K562 (cell line): ENCODE measurements around the gene GRPEL2. TPM values are rescaled to one million over a fixed set of nuclear protein-coding genes. Genes with fewer than 3 reads are reported as not detected.

Experiments used
- ATAC-seq: fragments of 200-7000 bp; cut with Tn5 transposase; 3 replicates; pipeline ENCODE4 v1.9.1; 2020; ENCODE audit warnings: moderate library complexity
- BruUV-seq: library from RNA; stranded (reverse); fragments of 400-500 nt; replicated peaks from 2 replicates; lab custom pipeline; 2021; lab: Mats Ljungman, UMichigan
- CTCF ChIA-PET: fragments of 300-600 bp; formaldehyde crosslinking; extraction: SDS; loops from one replicate; lab custom pipeline; 2021; ENCODE audit warnings: low intra/inter-chr PET ratio; lab: Yijun Ruan, JAX
- POLR2A ChIA-PET: fragments of 300-600, 350-650 bp; sonication (Branson Sonifier 250); formaldehyde crosslinking; extraction: SDS; loops from one replicate; lab custom pipeline; 2021; ENCODE audit warnings: antibody characterized with exemption, inconsistent platforms; lab: Yijun Ruan, JAX
- DNase-seq, 4 experiments: peaks; one replicate each; pipeline versions ENCODE4 v3.0.0 to v3.0.0-alpha.2; 2011 to 2018; ENCODE audit warnings: low spot score in 3 of 4, mixed read lengths in 3 of 4; ENCODE audit errors: extremely low read depth in 1 of 4
- FAIRE-seq: peaks from 2 replicates; lab custom pipeline; 2011; peaks lifted over from hg19 to GRCh38; lab: Jason Lieb, UNC
- H2AFZ ChIP-seq: 2 replicates; pipeline ENCODE4 v1.6.0; 2011; ENCODE audit warnings: low read depth, low read length, control low read depth, inconsistent platforms
- H3K27ac ChIP-seq: fragments of 200-600 bp; 3 replicates; pipeline ENCODE4 v1.8.0; 2011; ENCODE audit warnings: low read depth, mild to moderate bottlenecking, control low read depth, inconsistent platforms, low read length, moderate library complexity, mixed read lengths; ENCODE audit errors: extremely low read depth
- H3K27me3 ChIP-seq, 2 experiments: fragments of 300-600 bp in 1 of 2; 2 replicates in 1 of 2; 3 replicates in 1 of 2; pipeline versions ENCODE4 v1.6.0 to v1.8.0; 2011; ENCODE audit warnings: inconsistent platforms in 2 of 2, low read length in 2 of 2, mild to moderate bottlenecking in 1 of 2, mixed read lengths in 1 of 2, moderate library complexity in 1 of 2; ENCODE audit not compliant: control insufficient read depth in 2 of 2, insufficient read depth in 2 of 2
- H3K36me3 ChIP-seq: fragments of 300-600 bp; 3 replicates; pipeline ENCODE4 v1.8.0; 2011; ENCODE audit warnings: mild to moderate bottlenecking, low read length, inconsistent platforms; ENCODE audit not compliant: control insufficient read depth, insufficient read depth
- H3K4me1 ChIP-seq, 2 experiments: fragments of 200-600 bp in 1 of 2; replicated peaks in 1 of 2; 2 replicates in 1 of 2; 3 replicates in 1 of 2; pipeline versions ENCODE4 v1.5.1 to v1.8.0; 2011; ENCODE audit warnings: inconsistent platforms in 2 of 2, low read length in 2 of 2, mild to moderate bottlenecking in 1 of 2, mixed read lengths in 1 of 2, moderate library complexity in 1 of 2; ENCODE audit not compliant: control insufficient read depth in 2 of 2, insufficient read depth in 2 of 2
- H3K4me2 ChIP-seq: 2 replicates; pipeline ENCODE4 v1.6.1; 2011; ENCODE audit warnings: low read length, control low read depth, inconsistent platforms, mixed read lengths; ENCODE audit not compliant: insufficient read depth
- H3K4me3 ChIP-seq: fragments of 200-600 bp; sonication (generic), shearing (Covaris generic); 2 replicates; pipeline ENCODE4 v1.5.1; 2016; ENCODE audit warnings: control low read depth, inconsistent platforms
- H3K79me2 ChIP-seq: fragments of 200-600 bp; 3 replicates; pipeline ENCODE4 v1.8.0; 2011; ENCODE audit warnings: low read length, inconsistent platforms; ENCODE audit not compliant: control insufficient read depth, insufficient read depth
- H3K9ac ChIP-seq, 2 experiments: 2 replicates each; pipeline versions ENCODE4 v1.6.0 to v1.6.1; 2011; ENCODE audit warnings: low read depth in 2 of 2, low read length in 2 of 2, control low read depth in 1 of 2, inconsistent platforms in 1 of 2, mild to moderate bottlenecking in 1 of 2, mixed read lengths in 1 of 2; ENCODE audit not compliant: insufficient read depth in 1 of 2
- H3K9me1 ChIP-seq: one replicate; pipeline ENCODE4 v1.6.0; 2011; ENCODE audit warnings: inconsistent platforms, mild to moderate bottlenecking, low read length, moderate library complexity; ENCODE audit not compliant: control insufficient read depth, insufficient read depth
- H3K9me3 ChIP-seq: replicated peaks from 2 replicates; pipeline ENCODE4 v1.5.1; 2011; ENCODE audit warnings: low read depth, low read length, inconsistent platforms; ENCODE audit not compliant: control insufficient read depth, insufficient read depth
- H4K20me1 ChIP-seq: replicated peaks from 2 replicates; pipeline ENCODE4 v1.6.1; 2011; ENCODE audit warnings: low read length, inconsistent platforms, mixed read lengths; ENCODE audit not compliant: control insufficient read depth, insufficient read depth
- CREBBP ChIP-seq: IDR thresholded peaks from one replicate; pipeline ENCODE4 v1.6.1; 2012; ENCODE audit warnings: low read depth, mild to moderate bottlenecking, control low read depth, inconsistent platforms, low read length
- ETV1 ChIP-seq: fragments of 450-650 bp; conservative IDR thresholded peaks from 2 replicates; pipeline ENCODE4 v1.6.1; 2016; ENCODE audit warnings: missing genetic modification characterization, control low read depth, low read depth, missing compliant biosample characterization
- FUS ChIP-seq: fragments of 200-400 bp; formaldehyde crosslinking; optimal IDR thresholded peaks from 2 replicates; pipeline ENCODE3; 2017; ENCODE audit warnings: low read depth, low read length
- ID3 ChIP-seq, 2 experiments: fragments of 250-450 bp in 1 of 2; fragments of 450-650 bp in 1 of 2; sonication (Bioruptor Pico) in 1 of 2; IDR thresholded peaks; 2 replicates each; pipeline versions ENCODE4 v1.6.1 to v1.8.0; 2016 to 2021; ENCODE audit warnings: mild to moderate bottlenecking in 2 of 2, moderate library complexity in 2 of 2, missing compliant biosample characterization in 1 of 2, missing genetic modification characterization in 1 of 2
- ILF3 ChIP-seq: fragments of 450-650 bp; IDR thresholded peaks from 2 replicates; pipeline ENCODE4 v1.6.1; 2018; ENCODE audit warnings: antibody characterized with exemption, mild to moderate bottlenecking, moderate library complexity, borderline replicate concordance
- LCOR ChIP-seq: sonication (generic); formaldehyde crosslinking; IDR thresholded peaks from 2 replicates; pipeline ENCODE4 v1.8.0; 2022; ENCODE audit warnings: mild to moderate bottlenecking, missing genetic modification reagents
- MNT ChIP-seq, 2 experiments: fragments of 450-650 bp; conservative IDR thresholded peaks; 2 replicates each; pipeline ENCODE4 v1.6.1; 2017; ENCODE audit warnings: mild to moderate bottlenecking in 2 of 2, moderate library complexity in 2 of 2
- PREB ChIP-seq: sonication (generic); formaldehyde crosslinking; IDR thresholded peaks from 2 replicates; pipeline ENCODE4 v1.8.1; 2023; ENCODE audit warnings: mild to moderate bottlenecking, missing genetic modification reagents
- SAP30 ChIP-seq: fragments of 200-600 bp; sonication (generic); IDR thresholded peaks from 2 replicates; pipeline ENCODE4 v1.6.1; 2012; ENCODE audit warnings: borderline replicate concordance, low read depth, mild to moderate bottlenecking, moderate library complexity, low read length, control low read depth, inconsistent platforms; ENCODE audit not compliant: insufficient read depth, poor library complexity, severe bottlenecking
- U2AF2 ChIP-seq: fragments of 200-400 bp; formaldehyde crosslinking; optimal IDR thresholded peaks from 2 replicates; pipeline ENCODE3; 2017; ENCODE audit warnings: low read depth, mild to moderate bottlenecking, low read length
- WGBS: fragments of 100-300 bp; shearing (Covaris generic); methylation state at CpG from one replicate; pipeline ENCODE4 v1.1.6; 2016; ENCODE audit warnings: low coverage, mixed read lengths; ENCODE audit not compliant: insufficient coverage; ENCODE audit errors: missing lambda C conversion rate; 5-methylcytosine and 5-hydroxymethylcytosine counted together
- in situ Hi-C: fragments of 300-500 bp; cut with MboI; formaldehyde crosslinking; loops from 4 replicates; pipeline ENCODE4 v1.15.0; 2018; ENCODE audit warnings: inconsistent platforms, mixed read lengths
- intact Hi-C: fragments of 100-400 bp; cut with micrococcal nuclease; formaldehyde crosslinking; loops from 2 replicates; pipeline ENCODE4 v1.14.2; 2022
- polyA plus RNA-seq, 8 experiments: library from polyadenylated mRNA; depleted of rRNA in 4 of 8; stranded (reverse) in 5 of 8; unstranded in 3 of 8; fragments of >200 nt; fragmentation: Nextera tagmentation in 2 of 8; fragmentation: Illumina TruSeq in 1 of 8; extraction: Ambion mirVana in 2 of 8; extraction: Trizol in 1 of 8; gene quantifications; 2 replicates each; pipeline versions ENCODE4 v1.2.1 to v1.2.3, GENCODE V29; 2011 to 2014; ENCODE audit warnings: inconsistent platforms in 1 of 8, missing spikeins in 1 of 8
- total RNA-seq, 7 experiments: library from RNA; depleted of rRNA in 6 of 7; stranded (reverse); fragments of >200 nt in 6 of 7; fragmentation: Illumina TruSeq in 2 of 7; extraction: Trizol in 2 of 7; gene quantifications; 2 replicates each; pipeline versions ENCODE4 v1.2.1 to v1.2.3, GENCODE V29; 2011 to 2021; ENCODE audit warnings: low replicate concordance in 1 of 7

The GRPEL2 gene
- total and polyA plus RNA-seq, 9 of the 15 experiments (the other 6 are each of a cell fraction or from before 2014, with no cell fraction given): 11.2 to 40.5 (median 25.8) TPM

GRCh38 chr5:149300441-149300840, 44.9 kb upstream of the GRPEL2 start:
- no TSS peak for BruUV-seq
- CTCF ChIA-PET: no interaction called here
- no peaks in the 10 kb centered on the region for H3K36me3 ChIP-seq
- H3K27ac ChIP-seq: no peak overlapping the region
- H3K9me3 ChIP-seq: no peaks in the 10 kb centered on the region
- peaks cover 5% of the 10 kb centered on the region; the same call in 1 of the 2 replicates for H4K20me1 ChIP-seq
- no peak overlapping the region for H3K9ac ChIP-seq
- H3K4me3 ChIP-seq: no peak overlapping the region
- FAIRE-seq: no peak
- no peak for TF ChIP-seq ETV1 (tag)
- TF ChIP-seq, all 486 proteins: peak for 0
- in situ Hi-C loops: no loop called here
- H3K27me3 ChIP-seq: peaks cover 37 to 70% of the 10 kb centered on the region in 2 experiments; a peak in 4 of 5 replicates
- DNase-seq (no peak), ATAC-seq (no peak)
- H3K4me1 ChIP-seq: peaks cover 0 to 8% of the 10 kb centered on the region in 2 experiments; a peak in 1 of 5 replicates
- H3K9me1 ChIP-seq: no peaks in the 10 kb centered on the region
- H3K79me2 ChIP-seq: no peaks in the 10 kb centered on the region
- intact Hi-C loops: no loop called here
- H3K4me2 ChIP-seq: no peak overlapping the region
- POLR2A ChIA-PET: interaction anchor here (1.4 kb wide), 2 partner anchors 11 to 14 kb away, joined by 6 read pairs; no protein-coding TSS in a partner anchor
- 9% methylated on average over 6 of the region's 6 CpGs for WGBS
- no peak overlapping the region for H2AFZ ChIP-seq

- Histone ChIP-seq H3K4me1 (peaks cover 0 to 8% of the 10 kb centered on the region in 2 experiments; a peak in 1 of 5 replicates), H3K36me3 (no peaks in the 10 kb centered on the region), H3K4me2 (no peak overlapping the region), H3K9ac (no peak overlapping the region), H3K9me3 (no peaks in the 10 kb centered on the region), H3K27ac (no peak overlapping the region), H4K20me1 (peaks cover 5% of the 10 kb centered on the region; the same call in 1 of the 2 replicates), H2AFZ (no peak overlapping the region), H3K79me2 (no peaks in the 10 kb centered on the region), H3K27me3 (peaks cover 40 to 72% of the 10 kb centered on the region in 2 experiments; a peak in 4 of 5 replicates), H3K4me3 (no peak overlapping the region), H3K9me1 (no peaks in the 10 kb centered on the region)
- ChIA-PET CTCF (no interaction called here), POLR2A (interaction anchor here (1.4 kb wide), 2 partner anchors 10 to 14 kb away, joined by 6 read pairs; no protein-coding TSS in a partner anchor)
- 24% methylated on average over 13 of the region's 13 CpGs for WGBS
- no peak for ATAC-seq
- no peak for FAIRE-seq
- DNase-seq: no peak
- no TSS peak for BruUV-seq
- intact Hi-C loops: no loop called here
- in situ Hi-C loops: no loop called here
- TF ChIP-seq PREB (no peak), MNT (conservative IDR thresholded peaks at IDR 0.05) (no peak), LCOR (CRISPR knock-in tag) (no peak), CREBBP (no peak), SAP30 (no peak), ID3 (CRISPR knock-in tag; IDR thresholded peaks at IDR 0.05) (no peak), ID3 (tag; IDR thresholded peaks at IDR 0.05) (no peak), FUS (no peak), ILF3 (no peak), U2AF2 (no peak)
These were observed 44.1 kb upstream of the GRPEL2 start for GRCh38 chr5:149301049-149301743.
